A549 (cell line): Measurements from ENCODE around the gene BEND5. TPM values are rescaled to one million over a fixed set of nuclear protein-coding genes. Genes with fewer than 3 reads are reported as not detected.

ENCODE experiments used
- ATAC-seq, 2 experiments: fragments of 200-7000 bp in 1 of 2; fragments of >200 bp in 1 of 2; cut with Nextera tagmentation in 1 of 2; cut with Tn5 transposase in 1 of 2; 3 replicates each; pipeline versions ENCODE4 v1.8.0 to v1.9.1; 2018 to 2020; ENCODE audit warnings: mild to moderate bottlenecking in 1 of 2, moderate library complexity in 1 of 2
- CTCF ChIA-PET: fragments of 300-600 bp; sonication (Branson Sonifier 250); formaldehyde crosslinking; extraction: SDS; loops from one replicate; lab custom pipeline; 2021; ENCODE audit warnings: antibody characterized with exemption, inconsistent platforms; lab: Yijun Ruan, JAX
- POLR2A ChIA-PET: fragments of 350-600 bp; formaldehyde crosslinking; extraction: SDS; loops from one replicate; lab custom pipeline; 2021; ENCODE audit warnings: antibody characterized with exemption, inconsistent platforms; lab: Yijun Ruan, JAX
- DNase-seq, 2 experiments: peaks; one replicate each; pipeline versions ENCODE4 v3.0.0 to v3.0.0-alpha.2; 2011 to 2016; ENCODE audit warnings: low read depth in 1 of 2, low spot score in 1 of 2
- FAIRE-seq: peaks from 2 replicates; lab custom pipeline; 2011; peaks lifted over from hg19 to GRCh38; lab: Jason Lieb, UNC
- H3K27ac ChIP-seq, 2 experiments: fragments of >200 bp; sonication (Bioruptor Twin); formaldehyde crosslinking; 3 replicates each; pipeline ENCODE4 v1.5.1; 2016 to 2017
- H3K4me1 ChIP-seq: fragments of >200 bp; sonication (Bioruptor Twin); formaldehyde crosslinking; 3 replicates; pipeline ENCODE4 v1.6.1; 2016
- H3K4me2 ChIP-seq: fragments of >200 bp; sonication (Bioruptor Twin); formaldehyde crosslinking; 3 replicates; pipeline ENCODE4 v1.6.1; 2016
- H3K4me3 ChIP-seq: fragments of >200 bp; sonication (Bioruptor Twin); formaldehyde crosslinking; 3 replicates; pipeline ENCODE4 v1.5.1; 2016
- H3K9me3 ChIP-seq: fragments of >200 bp; sonication (Bioruptor Twin); formaldehyde crosslinking; 3 replicates; pipeline ENCODE4 v1.6.1; 2016
- CBX8 ChIP-seq: fragments of 200-600 bp; sonication (generic); IDR thresholded peaks from 2 replicates; pipeline ENCODE4 v1.6.1; 2016
- CHD2 ChIP-seq: fragments of 150-350 bp; IDR thresholded peaks from 2 replicates; pipeline ENCODE4 v1.6.1; 2014; ENCODE audit warnings: low read length; ENCODE audit not compliant: partially characterized antibody
- CHD4 ChIP-seq: fragments of 200-600 bp; sonication (generic); IDR thresholded peaks from 2 replicates; pipeline ENCODE4 v1.6.1; 2016; ENCODE audit warnings: antibody characterized with exemption, mild to moderate bottlenecking, borderline replicate concordance
- EP300 ChIP-seq, 2 experiments: fragments of >200 bp; sonication (Bioruptor Twin); formaldehyde crosslinking; IDR thresholded peaks; 2 replicates in 1 of 2; 3 replicates in 1 of 2; pipeline ENCODE4 v1.6.1; 2016 to 2017
- ESRRA ChIP-seq: fragments of 150-350 bp; IDR thresholded peaks from 2 replicates; pipeline ENCODE4 v1.6.1; 2014; ENCODE audit warnings: mild to moderate bottlenecking, low read length, borderline replicate concordance
- FOSL2 ChIP-seq, 2 experiments: fragments of 450-650 bp in 1 of 2; fragments of >200 bp in 1 of 2; sonication (Bioruptor Twin) in 1 of 2; formaldehyde crosslinking; IDR thresholded peaks; 2 replicates each; pipeline versions ENCODE4 v1.5.0 to v1.6.1; 2016 to 2020; ENCODE audit warnings: mild to moderate bottlenecking in 1 of 2, moderate library complexity in 1 of 2
- GATA3 ChIP-seq: IDR thresholded peaks from 2 replicates; pipeline ENCODE4 v1.6.1; 2012; ENCODE audit warnings: borderline replicate concordance
- HEYL ChIP-seq: fragments of 250-450 bp; sonication (Bioruptor Pico); IDR thresholded peaks from 2 replicates; pipeline ENCODE4 v1.8.0; 2021; ENCODE audit warnings: mild to moderate bottlenecking, moderate library complexity
- HOXA7 ChIP-seq: fragments of 250-450 bp; sonication (Bioruptor Pico); IDR thresholded peaks from 2 replicates; pipeline ENCODE4 v1.5.0; 2020; ENCODE audit warnings: mild to moderate bottlenecking, moderate library complexity
- HOXB5 ChIP-seq: fragments of 250-450 bp; sonication (Bioruptor Pico); IDR thresholded peaks from 2 replicates; pipeline ENCODE4 v1.5.0; 2020; ENCODE audit warnings: mild to moderate bottlenecking, moderate library complexity
- JUNB ChIP-seq: fragments of >200 bp; sonication (Bioruptor Twin); formaldehyde crosslinking; IDR thresholded peaks from 2 replicates; pipeline ENCODE4 v1.6.1; 2016
- KDM1A ChIP-seq: fragments of 200-600 bp; sonication (generic); IDR thresholded peaks from 2 replicates; pipeline ENCODE4 v1.6.1; 2016; ENCODE audit warnings: low read depth, mild to moderate bottlenecking
- MAZ ChIP-seq: fragments of 150-350 bp; IDR thresholded peaks from 2 replicates; pipeline ENCODE4 v1.6.1; 2014; ENCODE audit warnings: antibody characterized with exemption, low read depth, low read length, borderline replicate concordance
- NPAS2 ChIP-seq: fragments of 250-450 bp; sonication (Bioruptor Pico); IDR thresholded peaks from 2 replicates; pipeline ENCODE4 v1.8.0; 2022; ENCODE audit warnings: mild to moderate bottlenecking, moderate library complexity, borderline replicate concordance
- NR3C1 ChIP-seq: fragments of >200 bp; sonication (Bioruptor Twin); formaldehyde crosslinking; IDR thresholded peaks from 3 replicates; pipeline ENCODE4 v1.6.1; 2017
- PHF8 ChIP-seq: fragments of 200-600 bp; sonication (generic); IDR thresholded peaks from 2 replicates; pipeline ENCODE4 v1.6.1; 2016; ENCODE audit warnings: low read depth, mild to moderate bottlenecking, antibody characterized with exemption, moderate library complexity, borderline replicate concordance
- POLR2AphosphoS2 ChIP-seq: conservative IDR thresholded peaks from 2 replicates; pipeline ENCODE4 v1.6.1; 2012; ENCODE audit warnings: low read length, improper control_type of control experiment, inconsistent platforms
- RAD21 ChIP-seq, 2 experiments: fragments of >200 bp in 1 of 2; sonication (Bioruptor Twin) in 1 of 2; formaldehyde crosslinking in 1 of 2; IDR thresholded peaks in 1 of 2; conservative IDR thresholded peaks in 1 of 2; 2 replicates in 1 of 2; 3 replicates in 1 of 2; pipeline ENCODE4 v1.6.1; 2012 to 2018; ENCODE audit warnings: inconsistent platforms in 1 of 2
- RNF2 ChIP-seq: fragments of 200-600 bp; sonication (generic); IDR thresholded peaks from 2 replicates; pipeline ENCODE4 v1.6.1; 2016; ENCODE audit warnings: low read depth, mild to moderate bottlenecking, antibody characterized with exemption, moderate library complexity, borderline replicate concordance
- ZNF302 ChIP-seq: fragments of 250-450 bp; sonication (Bioruptor Pico); IDR thresholded peaks from 2 replicates; pipeline ENCODE4 v1.9.0; 2021; ENCODE audit warnings: inconsistent platforms, mild to moderate bottlenecking, moderate library complexity
- WGBS: methylation state at CpG from one replicate; pipeline ENCODE4 v1.1.6; 2017; ENCODE audit errors: missing lambda C conversion rate; 5-methylcytosine and 5-hydroxymethylcytosine counted together
- polyA plus RNA-seq, 4 experiments: library from polyadenylated mRNA; depleted of rRNA in 3 of 4; stranded (reverse); fragments of >200 nt; fragmentation: RNase III in 1 of 4; extraction: RNeasy Plus Mini Kit Qiagen cat#74134 plus additional on column Dnase treatment in 1 of 4; gene quantifications; 2 replicates in 3 of 4; 3 replicates in 1 of 4; pipeline ENCODE4 v1.2.3, GENCODE V29; 2011 to 2017
- TF ChIP-seq, protein P1 (sequence below): IDR thresholded peaks from 2 replicates; pipeline ENCODE4 v1.6.1; 2012
- TF ChIP-seq, protein P2 (sequence below): fragments of 150-350 bp; IDR thresholded peaks from 2 replicates; pipeline ENCODE4 v1.6.1; 2014; ENCODE audit warnings: low read depth, mild to moderate bottlenecking, low read length
- TF ChIP-seq, protein P3 (sequence below): fragments of 200-600 bp; sonication (generic); IDR thresholded peaks from 2 replicates; pipeline ENCODE4 v1.6.1; 2016; ENCODE audit warnings: antibody characterized with exemption, mild to moderate bottlenecking, moderate library complexity
- TF ChIP-seq, protein P4 (sequence below): fragments of 450-650 bp; IDR thresholded peaks from 2 replicates; pipeline ENCODE4 v1.6.1; 2014; ENCODE audit warnings: antibody characterized with exemption
- TF ChIP-seq, protein P5 (sequence below): IDR thresholded peaks from 2 replicates; pipeline ENCODE4 v1.6.1; 2012; ENCODE audit warnings: low read depth, borderline replicate concordance

BEND5 gene
- polyA plus RNA-seq, 2 of the 4 experiments (the other 2 are of a cell fraction) = not detected

DNA sequence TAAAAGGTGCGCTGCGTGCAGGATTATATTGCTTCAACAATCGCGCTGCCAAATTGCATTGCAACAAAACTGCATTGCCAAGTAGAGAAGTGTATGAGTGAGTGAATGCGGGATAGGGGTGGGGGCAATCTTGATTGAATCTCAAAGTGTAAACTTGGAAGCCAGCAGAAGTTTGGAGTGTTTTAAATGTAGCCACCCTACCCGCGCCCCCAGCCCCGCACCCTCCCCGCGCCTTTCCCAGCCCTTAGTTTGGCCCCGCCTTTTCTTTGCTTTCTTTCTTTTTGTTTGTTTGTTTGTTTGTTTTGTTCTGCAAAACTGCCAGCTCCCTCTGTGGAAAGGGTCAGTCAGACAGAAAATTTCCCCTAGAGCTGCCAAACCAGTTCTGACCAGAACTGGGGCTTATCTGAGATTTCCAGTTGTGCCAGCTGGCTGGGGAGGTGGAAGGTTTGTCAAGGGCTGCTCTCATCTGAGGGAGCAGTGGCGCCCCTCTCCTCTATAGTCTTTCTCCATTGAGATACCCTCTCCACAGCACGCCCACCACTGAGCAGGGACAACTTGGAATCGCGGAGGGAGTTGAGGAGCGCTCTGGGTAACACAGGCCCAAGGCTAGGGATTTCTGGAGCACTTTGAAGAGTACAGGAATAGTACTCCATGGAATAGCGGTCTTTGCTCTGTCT, 666 bp upstream of the BEND5 start:
- no peak for FAIRE-seq
- no peak overlapping the region for H3K27ac ChIP-seq
- ChIA-PET CTCF (no interaction called here), POLR2A (no interaction called here)
- WGBS = 13% methylated on average over 15 of the region's 17 CpGs
- TF ChIP-seq GATA3 (no peak), HEYL (CRISPR knock-in tag) (no peak), POLR2AphosphoS2 (no peak), CBX8 (no peak), RNF2 (no peak), MAZ (no peak), KDM1A (no peak), CHD2 (no peak), NPAS2 (CRISPR knock-in tag) (no peak), EP300 (IDR thresholded peaks at IDR 0.05) (no peak), HOXB5 (CRISPR knock-in tag) (no peak), HOXA7 (CRISPR knock-in tag) (no peak), FOSL2 (IDR thresholded peaks at IDR 0.05) (no peak), FOSL2 (CRISPR knock-in tag; IDR thresholded peaks at IDR 0.05) (no peak), ZNF302 (no peak)
- TF ChIP-seq, protein P1, sequence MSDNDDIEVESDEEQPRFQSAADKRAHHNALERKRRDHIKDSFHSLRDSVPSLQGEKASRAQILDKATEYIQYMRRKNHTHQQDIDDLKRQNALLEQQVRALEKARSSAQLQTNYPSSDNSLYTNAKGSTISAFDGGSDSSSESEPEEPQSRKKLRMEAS = no peak
- TF ChIP-seq, protein P2, sequence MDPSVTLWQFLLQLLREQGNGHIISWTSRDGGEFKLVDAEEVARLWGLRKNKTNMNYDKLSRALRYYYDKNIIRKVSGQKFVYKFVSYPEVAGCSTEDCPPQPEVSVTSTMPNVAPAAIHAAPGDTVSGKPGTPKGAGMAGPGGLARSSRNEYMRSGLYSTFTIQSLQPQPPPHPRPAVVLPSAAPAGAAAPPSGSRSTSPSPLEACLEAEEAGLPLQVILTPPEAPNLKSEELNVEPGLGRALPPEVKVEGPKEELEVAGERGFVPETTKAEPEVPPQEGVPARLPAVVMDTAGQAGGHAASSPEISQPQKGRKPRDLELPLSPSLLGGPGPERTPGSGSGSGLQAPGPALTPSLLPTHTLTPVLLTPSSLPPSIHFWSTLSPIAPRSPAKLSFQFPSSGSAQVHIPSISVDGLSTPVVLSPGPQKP = no peak
- TF ChIP-seq, protein P3, sequence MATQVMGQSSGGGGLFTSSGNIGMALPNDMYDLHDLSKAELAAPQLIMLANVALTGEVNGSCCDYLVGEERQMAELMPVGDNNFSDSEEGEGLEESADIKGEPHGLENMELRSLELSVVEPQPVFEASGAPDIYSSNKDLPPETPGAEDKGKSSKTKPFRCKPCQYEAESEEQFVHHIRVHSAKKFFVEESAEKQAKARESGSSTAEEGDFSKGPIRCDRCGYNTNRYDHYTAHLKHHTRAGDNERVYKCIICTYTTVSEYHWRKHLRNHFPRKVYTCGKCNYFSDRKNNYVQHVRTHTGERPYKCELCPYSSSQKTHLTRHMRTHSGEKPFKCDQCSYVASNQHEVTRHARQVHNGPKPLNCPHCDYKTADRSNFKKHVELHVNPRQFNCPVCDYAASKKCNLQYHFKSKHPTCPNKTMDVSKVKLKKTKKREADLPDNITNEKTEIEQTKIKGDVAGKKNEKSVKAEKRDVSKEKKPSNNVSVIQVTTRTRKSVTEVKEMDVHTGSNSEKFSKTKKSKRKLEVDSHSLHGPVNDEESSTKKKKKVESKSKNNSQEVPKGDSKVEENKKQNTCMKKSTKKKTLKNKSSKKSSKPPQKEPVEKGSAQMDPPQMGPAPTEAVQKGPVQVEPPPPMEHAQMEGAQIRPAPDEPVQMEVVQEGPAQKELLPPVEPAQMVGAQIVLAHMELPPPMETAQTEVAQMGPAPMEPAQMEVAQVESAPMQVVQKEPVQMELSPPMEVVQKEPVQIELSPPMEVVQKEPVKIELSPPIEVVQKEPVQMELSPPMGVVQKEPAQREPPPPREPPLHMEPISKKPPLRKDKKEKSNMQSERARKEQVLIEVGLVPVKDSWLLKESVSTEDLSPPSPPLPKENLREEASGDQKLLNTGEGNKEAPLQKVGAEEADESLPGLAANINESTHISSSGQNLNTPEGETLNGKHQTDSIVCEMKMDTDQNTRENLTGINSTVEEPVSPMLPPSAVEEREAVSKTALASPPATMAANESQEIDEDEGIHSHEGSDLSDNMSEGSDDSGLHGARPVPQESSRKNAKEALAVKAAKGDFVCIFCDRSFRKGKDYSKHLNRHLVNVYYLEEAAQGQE = no peak
- TF ChIP-seq, protein P4, sequence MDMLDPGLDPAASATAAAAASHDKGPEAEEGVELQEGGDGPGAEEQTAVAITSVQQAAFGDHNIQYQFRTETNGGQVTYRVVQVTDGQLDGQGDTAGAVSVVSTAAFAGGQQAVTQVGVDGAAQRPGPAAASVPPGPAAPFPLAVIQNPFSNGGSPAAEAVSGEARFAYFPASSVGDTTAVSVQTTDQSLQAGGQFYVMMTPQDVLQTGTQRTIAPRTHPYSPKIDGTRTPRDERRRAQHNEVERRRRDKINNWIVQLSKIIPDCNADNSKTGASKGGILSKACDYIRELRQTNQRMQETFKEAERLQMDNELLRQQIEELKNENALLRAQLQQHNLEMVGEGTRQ = no peak
- H3K9me3 ChIP-seq = no peaks in the 10 kb centered on the region
- no peaks in the 10 kb centered on the region for H3K4me1 ChIP-seq
- DNase-seq = no peak
- ATAC-seq = no peak
- peak overlapping the region; percentile 66 for H3K4me2 ChIP-seq
- H3K4me3 ChIP-seq = peak overlapping the region; percentile 38; the same call in 1 of the 3 replicates

DNA sequence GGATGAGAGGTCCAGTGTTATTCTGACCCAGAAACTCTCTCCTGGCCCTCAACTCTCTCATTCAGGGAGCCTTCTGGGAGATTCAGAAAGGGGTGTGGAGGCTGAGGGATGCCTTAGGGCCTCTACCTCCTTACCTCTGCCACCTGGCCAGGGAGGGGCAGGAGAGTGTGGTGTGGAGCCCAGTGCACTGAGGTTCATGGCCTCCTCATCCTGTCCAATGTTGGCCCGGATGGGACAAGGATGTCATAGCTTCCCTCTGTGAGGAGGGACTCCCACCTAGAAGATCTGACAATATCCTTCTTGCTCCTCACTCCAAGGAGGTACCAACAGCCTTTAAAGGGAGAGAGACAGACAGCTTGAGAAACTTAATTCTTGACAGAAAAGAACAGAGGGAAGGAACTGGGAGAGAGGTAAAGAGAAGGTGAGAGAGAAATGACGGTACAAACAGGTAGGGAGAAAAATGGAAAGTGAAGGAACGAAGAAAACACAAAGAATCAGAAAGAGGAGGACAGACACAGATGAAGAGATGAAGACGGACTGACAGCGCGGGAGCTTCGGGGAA, 779 bp downstream of the BEND5 start:
- H3K4me2 ChIP-seq = no peak overlapping the region
- FAIRE-seq (no peak), ATAC-seq (no peak), DNase-seq (no peak)
- no peaks in the 10 kb centered on the region for H3K4me1 ChIP-seq
- 81% methylated on average over 7 of the region's 7 CpGs for whole genome bisulfite sequencing
- ChIA-PET CTCF (interaction anchor here (0.6 to 0.7 kb wide), 2 partner anchors 98 to 385 kb away, joined by 3 read pairs; no protein-coding TSS in a partner anchor), POLR2A (no interaction called here)
- H3K27ac ChIP-seq = no peak overlapping the region
- no peaks in the 10 kb centered on the region for H3K9me3 ChIP-seq
- no peak overlapping the region for H3K4me3 ChIP-seq
- TF ChIP-seq ESRRA (no peak), NR3C1 (no peak), NPAS2 (CRISPR knock-in tag) (no peak), RAD21 (conservative IDR thresholded peaks at IDR 0.05 in 1 of 2, IDR thresholded peaks at IDR 0.05 in 1 of 2) (no peak), ZNF302 (no peak), JUNB (no peak), HEYL (CRISPR knock-in tag) (no peak), MAZ (no peak), CHD4 (no peak), RNF2 (no peak), PHF8 (no peak)
- TF ChIP-seq, protein P5, sequence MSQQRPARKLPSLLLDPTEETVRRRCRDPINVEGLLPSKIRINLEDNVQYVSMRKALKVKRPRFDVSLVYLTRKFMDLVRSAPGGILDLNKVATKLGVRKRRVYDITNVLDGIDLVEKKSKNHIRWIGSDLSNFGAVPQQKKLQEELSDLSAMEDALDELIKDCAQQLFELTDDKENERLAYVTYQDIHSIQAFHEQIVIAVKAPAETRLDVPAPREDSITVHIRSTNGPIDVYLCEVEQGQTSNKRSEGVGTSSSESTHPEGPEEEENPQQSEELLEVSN = no peak
- TF ChIP-seq, protein P3 = no peak
